GM23338 (cell line): ENCODE results near the gene KCTD3.

ENCODE experiments used
- CREB1 ChIP-seq: fragments of 250-450 bp; sonication (Bioruptor Pico); IDR thresholded peaks from 2 replicates; pipeline ENCODE4 v1.5.0; 2020; ENCODE audit warnings: low read depth, mild to moderate bottlenecking, moderate library complexity
- CTCF ChIP-seq, 2 experiments: fragments of 200-600 bp in 1 of 2; sonication (generic) in 1 of 2; conservative IDR thresholded peaks; 2 replicates each; pipeline versions ENCODE4 v1.5.1 to v1.6.1; 2016 to 2017; ENCODE audit warnings: antibody characterized with exemption in 2 of 2, low read depth in 2 of 2, mild to moderate bottlenecking in 2 of 2, moderate library complexity in 1 of 2
- ETS1 ChIP-seq: IDR thresholded peaks from 2 replicates; pipeline ENCODE4 v1.6.1; 2016; ENCODE audit warnings: antibody characterized with exemption
- EZH2 ChIP-seq: fragments of 200-600 bp; sonication (generic); IDR thresholded peaks from one replicate; pipeline ENCODE4 v1.8.0; 2017; ENCODE audit warnings: antibody characterized with exemption, mild to moderate bottlenecking, low read depth; ENCODE audit not compliant: unreplicated experiment
- EZH2phosphoT487 ChIP-seq: fragments of 200-600 bp; sonication (generic); IDR thresholded peaks from one replicate; pipeline ENCODE4 v1.8.1; 2018; ENCODE audit warnings: antibody characterized with exemption; ENCODE audit not compliant: unreplicated experiment
- JUNB ChIP-seq: IDR thresholded peaks from one replicate; pipeline ENCODE4 v1.6.1; 2016; ENCODE audit warnings: antibody characterized with exemption; ENCODE audit not compliant: unreplicated experiment
- POLR2AphosphoS5 ChIP-seq: IDR thresholded peaks from 2 replicates; pipeline ENCODE4 v1.6.1; 2016; ENCODE audit warnings: antibody characterized with exemption, low read depth
- REST ChIP-seq: IDR thresholded peaks from one replicate; pipeline ENCODE4 v1.6.1; 2018; ENCODE audit warnings: antibody characterized with exemption; ENCODE audit not compliant: unreplicated experiment

GRCh38 chr1:215590779-215591491, 23.8 kb downstream of the KCTD3 start:
- no peak for TF ChIP-seq CTCF (conservative IDR thresholded peaks at IDR 0.05; ENCODE audit: low read depth in 2 of 2)
- TF ChIP-seq EZH2, result no peak
- no peak for TF ChIP-seq POLR2AphosphoS5
- no peak for TF ChIP-seq EZH2phosphoT487
- TF ChIP-seq JUNB, result no peak
- no peak for TF ChIP-seq CREB1 (CRISPR knock-in tag)
- TF ChIP-seq REST, result no peak
- no peak for TF ChIP-seq ETS1
